Tibial nerve (tissue), 4 donors: ENCODE data around the gene TAF9B.
"Not testable (repeated sequence)": the region's sequence is repeated elsewhere in the genome, so short reads cannot be mapped to it uniquely, and the experiment has no call there.

Experiments
- EP300 ChIP-seq, 2 donors: sonication (generic); formaldehyde crosslinking; IDR thresholded peaks; one replicate each; pipeline ENCODE4 v1.6.1; 2017; ENCODE audit warnings: antibody characterized with exemption in 2 of 2, mild to moderate bottlenecking in 1 of 2
- POLR2A ChIP-seq, 2 donors: fragments of 450-650 bp; IDR thresholded peaks; one replicate each; pipeline ENCODE4 v1.6.1; 2017; ENCODE audit warnings: antibody characterized with exemption in 2 of 2, mild to moderate bottlenecking in 2 of 2, moderate library complexity in 2 of 2
- TF ChIP-seq, protein P1 (sequence below), 5 experiments: fragments of 200-600 bp in 3 of 5; fragments of 450-650 bp in 2 of 5; sonication (generic) in 3 of 5; IDR thresholded peaks; one replicate each; pipeline ENCODE4 v1.5.1; 2016 to 2019; ENCODE audit warnings: antibody characterized with exemption in 5 of 5, mild to moderate bottlenecking in 3 of 5, moderate library complexity in 2 of 5

GRCh38 chrX:78125781-78126180 lies 13.7 kb downstream of the TAF9B start:
- TF ChIP-seq, protein P1, sequence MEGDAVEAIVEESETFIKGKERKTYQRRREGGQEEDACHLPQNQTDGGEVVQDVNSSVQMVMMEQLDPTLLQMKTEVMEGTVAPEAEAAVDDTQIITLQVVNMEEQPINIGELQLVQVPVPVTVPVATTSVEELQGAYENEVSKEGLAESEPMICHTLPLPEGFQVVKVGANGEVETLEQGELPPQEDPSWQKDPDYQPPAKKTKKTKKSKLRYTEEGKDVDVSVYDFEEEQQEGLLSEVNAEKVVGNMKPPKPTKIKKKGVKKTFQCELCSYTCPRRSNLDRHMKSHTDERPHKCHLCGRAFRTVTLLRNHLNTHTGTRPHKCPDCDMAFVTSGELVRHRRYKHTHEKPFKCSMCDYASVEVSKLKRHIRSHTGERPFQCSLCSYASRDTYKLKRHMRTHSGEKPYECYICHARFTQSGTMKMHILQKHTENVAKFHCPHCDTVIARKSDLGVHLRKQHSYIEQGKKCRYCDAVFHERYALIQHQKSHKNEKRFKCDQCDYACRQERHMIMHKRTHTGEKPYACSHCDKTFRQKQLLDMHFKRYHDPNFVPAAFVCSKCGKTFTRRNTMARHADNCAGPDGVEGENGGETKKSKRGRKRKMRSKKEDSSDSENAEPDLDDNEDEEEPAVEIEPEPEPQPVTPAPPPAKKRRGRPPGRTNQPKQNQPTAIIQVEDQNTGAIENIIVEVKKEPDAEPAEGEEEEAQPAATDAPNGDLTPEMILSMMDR (IDR thresholded peaks at IDR 0.05), result not testable (repeated sequence)
- TF ChIP-seq EP300, POLR2A (IDR thresholded peaks at IDR 0.05): not testable (repeated sequence)
